ENCODE data around the gene CIT. TPM values are rescaled to one million over a fixed set of nuclear protein-coding genes. Genes with fewer than 3 reads are reported as not detected.

Gene CIT
- total and polyA plus RNA-seq, 9 donors: 0.39 to 3.6 (median 1.7) TPM

DNA sequence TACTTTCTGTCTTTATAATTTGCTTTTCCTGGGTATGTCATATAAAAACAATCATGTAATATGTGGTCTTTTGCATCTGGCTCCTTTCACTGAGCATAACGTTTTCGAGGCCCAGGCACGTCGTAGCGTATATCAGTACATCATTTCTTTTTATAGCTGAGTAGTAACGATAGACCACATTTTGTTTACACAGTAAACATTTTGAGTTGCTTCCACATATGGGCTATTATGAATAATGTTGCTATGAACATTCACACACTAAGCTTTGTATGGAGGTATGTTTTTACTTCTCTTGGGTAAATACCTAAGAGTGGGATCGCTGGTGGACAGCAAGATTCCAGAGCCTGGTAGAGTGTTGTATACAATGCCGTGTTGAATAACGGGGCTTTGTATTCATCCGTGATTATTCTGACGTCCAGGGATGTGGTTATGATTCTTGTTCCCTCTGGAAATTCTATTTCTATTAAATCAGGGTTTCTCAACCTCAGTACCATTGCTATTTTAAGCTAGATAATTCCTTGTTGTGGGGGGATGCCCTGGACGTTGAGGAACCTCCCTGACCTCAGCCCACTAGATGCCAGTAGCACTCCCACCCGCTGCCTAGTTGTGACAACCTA is 38.9 kb upstream of the CIT start:
- intact Hi-C loops (cut with DNase I): no loop called here
- H3K27ac ChIP-seq: no peak overlapping the region
- 76 to 81% (median 76%) methylated on average over 13 of the region's 13 CpGs for WGBS, 3 donors
- H3K9me3 ChIP-seq: no peaks in the 10 kb centered on the region
- H3K4me1 ChIP-seq (ENCODE audit: insufficient read depth): no peaks in the 10 kb centered on the region
- TF ChIP-seq POLR2A (IDR thresholded peaks at IDR 0.05): no peak
- TF ChIP-seq EP300 (IDR thresholded peaks at IDR 0.05): no peak
- TF ChIP-seq, protein P1, sequence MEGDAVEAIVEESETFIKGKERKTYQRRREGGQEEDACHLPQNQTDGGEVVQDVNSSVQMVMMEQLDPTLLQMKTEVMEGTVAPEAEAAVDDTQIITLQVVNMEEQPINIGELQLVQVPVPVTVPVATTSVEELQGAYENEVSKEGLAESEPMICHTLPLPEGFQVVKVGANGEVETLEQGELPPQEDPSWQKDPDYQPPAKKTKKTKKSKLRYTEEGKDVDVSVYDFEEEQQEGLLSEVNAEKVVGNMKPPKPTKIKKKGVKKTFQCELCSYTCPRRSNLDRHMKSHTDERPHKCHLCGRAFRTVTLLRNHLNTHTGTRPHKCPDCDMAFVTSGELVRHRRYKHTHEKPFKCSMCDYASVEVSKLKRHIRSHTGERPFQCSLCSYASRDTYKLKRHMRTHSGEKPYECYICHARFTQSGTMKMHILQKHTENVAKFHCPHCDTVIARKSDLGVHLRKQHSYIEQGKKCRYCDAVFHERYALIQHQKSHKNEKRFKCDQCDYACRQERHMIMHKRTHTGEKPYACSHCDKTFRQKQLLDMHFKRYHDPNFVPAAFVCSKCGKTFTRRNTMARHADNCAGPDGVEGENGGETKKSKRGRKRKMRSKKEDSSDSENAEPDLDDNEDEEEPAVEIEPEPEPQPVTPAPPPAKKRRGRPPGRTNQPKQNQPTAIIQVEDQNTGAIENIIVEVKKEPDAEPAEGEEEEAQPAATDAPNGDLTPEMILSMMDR (IDR thresholded peaks at IDR 0.05): no peak
- H3K27me3 ChIP-seq: no peaks in the 10 kb centered on the region
- no peak overlapping the region for H3K4me3 ChIP-seq
- no peak for DNase-seq
- no peaks in the 10 kb centered on the region for H3K36me3 ChIP-seq

DNA sequence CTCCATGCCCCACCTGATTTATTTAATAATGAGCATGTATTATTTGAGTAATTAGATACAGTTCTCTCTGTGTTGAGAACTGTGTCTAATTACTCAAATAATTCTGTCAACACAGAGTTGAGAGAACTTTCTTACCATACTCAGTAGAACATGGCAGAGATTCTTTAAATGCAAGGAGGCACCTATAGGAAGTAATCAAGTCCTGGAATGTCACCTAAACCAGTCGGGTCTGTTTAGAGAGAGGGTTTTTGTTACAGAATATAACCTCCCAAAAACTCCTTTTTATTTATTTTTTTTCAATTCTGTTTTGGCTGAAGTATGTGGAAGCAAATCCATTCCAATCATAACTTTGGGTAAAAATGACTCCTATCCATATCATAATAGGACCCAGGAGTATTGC is 37.5 kb upstream of the CIT start:
- no peak overlapping the region for H3K27ac ChIP-seq
- H3K9me3 ChIP-seq: no peaks in the 10 kb centered on the region
- no peak overlapping the region for H3K4me3 ChIP-seq
- intact Hi-C loops (cut with DNase I): no loop called here
- no peak for DNase-seq
- H3K36me3 ChIP-seq: no peaks in the 10 kb centered on the region
- no peaks in the 10 kb centered on the region for H3K4me1 ChIP-seq (ENCODE audit: insufficient read depth)
- WGBS, 3 donors: 6 to 34% (median 7%) methylated on average over 1 of the region's 1 CpG
- H3K27me3 ChIP-seq: no peaks in the 10 kb centered on the region
- TF ChIP-seq EP300 (IDR thresholded peaks at IDR 0.05) (no peak), POLR2A (IDR thresholded peaks at IDR 0.05) (no peak)
- TF ChIP-seq, protein P1 (IDR thresholded peaks at IDR 0.05): no peak

DNA sequence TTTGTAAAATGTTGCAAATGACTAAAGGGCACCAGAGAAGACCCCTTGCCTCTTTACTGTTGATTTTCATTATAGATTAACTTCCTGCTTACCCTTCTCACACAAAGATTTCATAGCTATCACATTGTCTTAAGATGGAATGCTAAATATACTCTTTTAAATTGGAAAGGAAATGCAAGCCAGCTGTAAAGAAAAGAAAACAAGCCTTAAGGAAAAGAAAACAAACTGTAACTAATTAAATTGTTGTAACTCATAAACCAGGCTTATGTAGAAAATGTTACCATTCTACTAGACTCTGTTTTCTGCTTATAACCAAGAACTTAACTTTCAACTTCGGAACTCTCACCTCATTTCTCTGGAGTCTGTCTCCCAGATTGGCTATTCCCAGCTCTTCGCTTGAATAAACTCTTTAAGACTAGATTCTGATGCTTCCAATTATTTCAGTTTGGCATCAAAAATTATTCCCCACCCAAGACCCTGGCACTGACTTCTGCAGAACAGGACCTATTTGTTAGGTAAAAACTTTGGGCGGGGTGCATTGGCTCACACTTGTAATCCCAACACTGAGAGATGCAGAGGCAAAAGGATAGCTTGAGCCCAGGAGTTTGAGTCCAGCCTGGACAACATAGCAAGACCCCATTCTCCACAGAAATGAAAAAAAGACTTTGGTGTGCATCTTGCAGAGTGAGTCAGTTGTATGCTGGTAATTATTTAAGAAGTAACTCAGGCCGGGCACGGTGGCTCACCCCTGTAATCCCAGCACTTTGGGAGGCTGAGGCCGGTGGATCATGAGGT is 36.6 kb upstream of the CIT start:
- Histone ChIP-seq H3K4me3 (no peak overlapping the region), H3K27me3 (no peaks in the 10 kb centered on the region), H3K27ac (no peak overlapping the region), H3K36me3 (no peaks in the 10 kb centered on the region), H3K9me3 (no peaks in the 10 kb centered on the region), H3K4me1 (ENCODE audit: insufficient read depth) (no peaks in the 10 kb centered on the region)
- intact Hi-C loops (cut with DNase I): no loop called here
- TF ChIP-seq, protein P1 (IDR thresholded peaks at IDR 0.05): no peak
- TF ChIP-seq EP300 (IDR thresholded peaks at IDR 0.05): no peak
- TF ChIP-seq POLR2A (IDR thresholded peaks at IDR 0.05): no peak
- WGBS, 3 donors: 90 to 91% (median 91%) methylated on average over 6 of the region's 6 CpGs
- DNase-seq: no peak

DNA sequence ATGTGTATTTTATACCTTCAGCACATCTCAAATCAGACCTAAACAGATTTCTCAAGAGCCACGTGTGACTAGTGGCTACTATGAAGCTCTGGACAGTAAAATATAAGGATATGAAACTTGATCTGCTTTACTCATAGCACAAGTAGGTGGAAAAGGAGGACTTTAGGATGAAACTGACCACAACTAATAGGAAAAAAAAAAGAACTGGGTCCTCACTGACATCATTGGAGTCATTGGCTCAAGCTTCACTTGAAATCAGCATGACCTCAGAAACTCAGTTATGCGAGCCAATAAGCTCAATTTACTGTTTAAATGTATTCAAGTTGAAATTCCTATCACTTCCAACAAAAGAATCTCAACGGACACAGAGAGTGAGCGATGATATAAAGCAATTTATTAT is 34.1 kb upstream of the CIT start:
- Histone ChIP-seq H3K9me3 (no peaks in the 10 kb centered on the region), H3K27ac (no peak overlapping the region), H3K4me3 (no peak overlapping the region), H3K36me3 (no peaks in the 10 kb centered on the region), H3K4me1 (ENCODE audit: insufficient read depth) (no peaks in the 10 kb centered on the region), H3K27me3 (no peaks in the 10 kb centered on the region)
- DNase-seq: no peak
- no peak for TF ChIP-seq POLR2A (IDR thresholded peaks at IDR 0.05)
- TF ChIP-seq, protein P1 (IDR thresholded peaks at IDR 0.05): no peak
- no peak for TF ChIP-seq EP300 (IDR thresholded peaks at IDR 0.05)
- intact Hi-C loops (cut with DNase I): no loop called here
- 42 to 50% (median 48%) methylated on average over 4 of the region's 4 CpGs for WGBS, 3 donors
